LNCaP clone FGC (cell line): ENCODE results near the gene POLR2L.

Source experiments
- DNase-seq: peaks from one replicate; pipeline ENCODE4 v3.0.0-alpha.2; 2011; ENCODE audit warnings: low read depth
- H3K4me3 ChIP-seq: 2 replicates; pipeline ENCODE4 v1.5.1; 2011; ENCODE audit warnings: mild to moderate bottlenecking, low read depth, low read length, control low read depth
- TF ChIP-seq, protein P1 (sequence below): IDR thresholded peaks from 2 replicates; pipeline ENCODE4 v1.5.1; 2012; ENCODE audit warnings: mild to moderate bottlenecking; ENCODE audit not compliant: control insufficient read depth, insufficient read depth; ENCODE audit errors: extremely low read depth

POLR2L gene

DNA sequence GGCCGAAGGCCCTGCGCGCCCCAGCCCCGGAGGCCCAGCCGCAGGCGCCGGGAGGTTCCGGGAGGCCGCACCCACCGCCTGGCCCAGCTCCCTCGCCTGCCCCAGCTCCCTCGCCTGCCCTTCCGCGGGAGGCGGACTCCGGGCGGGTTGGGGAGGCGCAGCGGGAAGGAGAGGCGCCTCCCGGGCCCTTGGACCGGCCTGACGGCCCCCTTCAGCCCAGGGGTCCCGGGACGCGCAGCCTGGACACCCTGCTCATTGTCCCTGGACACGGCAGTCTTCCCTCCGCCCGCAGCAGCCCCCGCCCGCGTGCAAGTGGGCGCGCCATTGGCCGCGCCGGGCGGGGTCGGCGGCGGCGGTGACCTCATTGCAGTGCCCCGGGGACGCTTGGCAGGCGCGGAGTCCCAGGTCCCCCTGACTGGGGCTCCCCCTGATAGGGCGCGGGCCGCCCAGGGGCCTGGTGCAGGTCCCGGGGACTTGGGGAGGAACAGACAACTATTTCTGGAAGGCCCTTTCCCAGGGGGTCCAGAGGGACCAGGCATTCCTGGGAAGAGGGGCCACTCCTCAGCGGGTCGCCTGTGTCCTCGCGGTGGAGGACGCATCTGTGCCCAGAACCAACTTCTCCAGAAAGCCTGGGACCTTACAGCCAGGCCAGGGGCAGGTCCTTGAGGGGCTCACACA, 9.1 kb downstream of the POLR2L start:
- TF ChIP-seq, protein P1, sequence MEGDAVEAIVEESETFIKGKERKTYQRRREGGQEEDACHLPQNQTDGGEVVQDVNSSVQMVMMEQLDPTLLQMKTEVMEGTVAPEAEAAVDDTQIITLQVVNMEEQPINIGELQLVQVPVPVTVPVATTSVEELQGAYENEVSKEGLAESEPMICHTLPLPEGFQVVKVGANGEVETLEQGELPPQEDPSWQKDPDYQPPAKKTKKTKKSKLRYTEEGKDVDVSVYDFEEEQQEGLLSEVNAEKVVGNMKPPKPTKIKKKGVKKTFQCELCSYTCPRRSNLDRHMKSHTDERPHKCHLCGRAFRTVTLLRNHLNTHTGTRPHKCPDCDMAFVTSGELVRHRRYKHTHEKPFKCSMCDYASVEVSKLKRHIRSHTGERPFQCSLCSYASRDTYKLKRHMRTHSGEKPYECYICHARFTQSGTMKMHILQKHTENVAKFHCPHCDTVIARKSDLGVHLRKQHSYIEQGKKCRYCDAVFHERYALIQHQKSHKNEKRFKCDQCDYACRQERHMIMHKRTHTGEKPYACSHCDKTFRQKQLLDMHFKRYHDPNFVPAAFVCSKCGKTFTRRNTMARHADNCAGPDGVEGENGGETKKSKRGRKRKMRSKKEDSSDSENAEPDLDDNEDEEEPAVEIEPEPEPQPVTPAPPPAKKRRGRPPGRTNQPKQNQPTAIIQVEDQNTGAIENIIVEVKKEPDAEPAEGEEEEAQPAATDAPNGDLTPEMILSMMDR, result no peak
- peak overlapping the region; percentile 69 for H3K4me3 ChIP-seq
- DNase-seq, result no peak

DNA sequence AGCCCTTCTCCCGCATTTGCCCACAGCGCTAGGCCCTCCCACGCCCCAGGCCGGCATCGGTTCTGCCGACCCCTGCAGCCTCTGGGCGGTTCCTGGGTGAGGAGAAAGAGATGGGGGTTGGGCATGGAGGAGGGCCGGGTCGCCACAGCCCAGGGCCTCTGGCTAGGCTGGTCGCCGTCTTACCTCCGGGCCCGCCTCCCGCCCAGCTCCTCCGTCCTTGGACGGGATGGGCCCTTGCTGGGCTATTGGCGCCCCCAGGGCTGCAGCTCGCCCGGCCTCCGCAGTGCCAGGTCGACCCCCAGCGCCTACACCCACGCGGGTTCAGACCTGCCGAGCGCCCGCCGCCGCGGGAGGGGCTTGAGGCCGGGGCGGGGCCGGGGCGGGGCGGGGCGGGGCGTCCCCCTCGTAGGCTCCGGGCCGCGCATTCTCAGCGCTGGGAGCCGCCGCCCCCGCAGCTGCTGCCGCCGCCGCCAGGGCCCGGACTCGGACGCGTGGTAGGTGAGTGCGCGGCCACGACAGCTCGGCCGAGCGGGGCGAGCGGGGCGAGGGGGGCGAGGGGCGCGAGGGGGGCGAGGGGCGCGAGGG, 9.7 kb downstream of the POLR2L start, which contains the start of gene CD151:
CD151 (plus strand) TSS at position 424 of the 585 bp plus-strand sequence. CDS start 3,118 bp downstream, outside the sequence.
- TF ChIP-seq, protein P1, result no peak
- no peak for DNase-seq
- H3K4me3 ChIP-seq, result peak within 1 kb of the TSS; percentile 69

DNA sequence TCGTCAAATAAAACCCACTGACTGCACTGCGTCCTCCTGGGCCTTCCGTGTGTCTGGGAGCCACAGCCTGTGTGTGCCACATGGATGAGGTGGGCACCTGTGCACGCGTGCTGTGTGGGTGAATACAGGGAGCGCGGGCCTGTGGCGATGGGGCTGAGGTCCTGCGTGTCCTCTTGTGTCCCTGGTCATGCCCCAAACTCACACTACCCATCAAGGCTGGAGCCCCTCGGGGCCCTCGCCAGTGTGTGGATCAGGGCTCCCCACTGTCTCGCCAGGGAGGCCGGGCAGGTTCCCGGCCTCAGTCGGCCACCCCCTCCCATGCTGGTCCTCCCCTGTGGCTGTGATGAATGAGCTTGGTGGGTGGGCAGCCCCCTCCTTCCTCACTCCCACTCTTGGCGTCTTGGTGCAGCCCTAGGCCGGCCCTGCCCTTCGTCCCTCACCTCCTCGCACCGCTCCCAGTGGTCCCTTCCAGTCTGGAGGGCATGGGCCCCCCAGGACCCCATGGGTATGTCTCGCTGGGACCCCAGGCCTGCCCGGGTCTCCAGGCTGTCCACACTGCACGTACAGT, 10.3 kb downstream of the POLR2L start:
- TF ChIP-seq, protein P1, result no peak
- H3K4me3 ChIP-seq, result peak overlapping the region; percentile 69
- DNase-seq, result no peak

DNA sequence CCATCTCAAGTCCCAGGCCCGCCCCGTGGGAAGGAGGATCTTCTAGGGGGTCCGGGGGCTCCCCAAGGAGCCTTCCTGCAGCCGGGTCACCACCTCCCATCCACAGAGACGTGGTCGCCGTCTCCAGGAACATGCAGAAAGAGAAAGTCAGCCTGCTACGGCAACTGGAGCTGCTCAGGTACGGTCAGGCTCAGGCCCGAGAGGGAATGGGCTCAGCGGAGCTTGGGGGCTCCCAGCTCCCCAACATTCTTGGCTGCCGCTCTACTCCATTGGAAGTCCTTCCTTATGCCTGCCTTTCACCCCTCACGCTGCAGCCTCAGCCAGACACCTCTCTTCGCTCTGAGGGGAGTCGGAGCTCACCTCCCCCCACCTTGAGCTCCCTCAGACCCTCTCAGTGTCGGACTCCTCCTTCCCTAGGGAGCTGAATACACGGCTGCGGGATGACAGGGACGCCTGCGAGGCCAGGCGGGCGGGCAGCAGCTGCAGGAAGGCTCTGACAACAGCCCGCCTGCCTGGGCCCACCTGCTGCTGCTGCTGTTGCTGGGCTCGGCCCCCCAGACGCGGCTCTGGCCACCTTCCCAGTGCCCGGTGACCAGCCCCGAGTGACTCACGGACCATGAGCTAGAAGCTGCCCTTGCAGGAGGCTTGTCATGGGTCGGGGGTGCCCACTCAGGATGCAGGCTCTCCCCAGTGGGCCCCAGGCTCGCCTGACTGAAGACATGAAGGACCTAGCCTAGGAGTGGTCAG, 11.0 kb downstream of the POLR2L start:
- no peak for DNase-seq
- peak overlapping the region; percentile 69 for H3K4me3 ChIP-seq
- TF ChIP-seq, protein P1, result no peak

DNA sequence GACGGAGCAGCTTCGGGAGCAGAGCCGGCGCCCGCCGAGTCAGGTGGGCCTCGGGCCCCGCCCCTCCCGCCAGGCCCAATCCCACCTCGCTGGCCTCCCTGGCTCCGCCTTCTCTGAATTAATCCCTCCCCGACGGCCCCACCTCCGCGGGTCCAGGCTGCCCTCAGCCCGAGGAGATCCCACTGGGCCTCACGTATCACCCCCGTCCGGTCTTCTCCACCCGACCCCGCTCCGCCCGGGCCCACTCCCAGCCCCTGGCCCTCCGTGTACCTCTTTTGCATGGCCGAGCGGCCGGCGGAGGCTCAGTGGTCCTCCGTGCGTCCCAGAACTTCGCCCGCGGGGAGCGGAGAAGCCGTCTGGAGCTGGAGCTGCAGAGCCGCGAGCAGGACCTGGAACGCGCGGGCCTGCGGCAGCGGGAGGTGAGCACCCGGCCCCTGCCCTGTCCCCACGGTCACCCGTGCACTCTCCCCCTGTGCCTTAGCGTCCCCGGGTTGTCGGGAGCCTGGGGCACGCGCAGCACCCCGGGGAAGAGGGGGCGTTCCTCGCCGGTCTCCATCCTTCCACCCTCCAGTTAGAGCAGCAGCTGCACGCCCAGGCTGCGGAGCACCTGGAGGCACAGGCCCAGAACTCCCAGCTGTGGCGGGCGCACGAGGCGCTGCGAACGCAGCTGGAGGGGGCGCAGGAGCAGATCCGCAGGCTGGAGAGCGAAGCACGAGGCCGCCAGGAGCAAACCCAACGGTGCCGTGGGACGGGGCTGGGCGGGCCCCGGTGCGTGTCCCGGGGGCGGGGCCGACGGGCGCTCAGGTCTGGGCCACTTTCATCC, 11.8 kb downstream of the POLR2L start:
- TF ChIP-seq, protein P1, result no peak
- no peak overlapping the region for H3K4me3 ChIP-seq
- DNase-seq, result no peak

DNA sequence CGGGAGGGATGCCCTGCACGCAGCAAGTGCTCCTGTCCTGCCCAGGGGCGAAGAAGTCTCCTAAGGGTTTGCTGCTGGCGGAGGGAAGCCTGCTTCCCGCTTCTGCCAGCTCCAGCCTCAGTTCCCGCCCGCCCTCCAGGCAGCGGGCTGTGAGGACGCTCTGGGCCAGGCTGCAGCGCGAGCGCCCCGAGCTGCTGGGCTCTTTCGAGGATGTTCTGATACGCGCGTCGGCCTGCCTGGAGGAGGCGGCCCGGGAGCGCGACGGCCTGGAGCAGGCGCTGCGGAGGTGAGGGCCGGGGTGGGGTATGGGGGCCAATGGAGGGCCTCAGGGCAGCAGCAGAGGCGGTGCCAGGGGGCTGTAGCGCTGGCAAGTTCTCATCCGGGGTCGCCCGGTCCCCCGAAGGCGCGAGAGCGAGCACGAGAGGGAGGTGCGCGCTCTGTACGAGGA, 12.5 kb downstream of the POLR2L start:
- no peak for DNase-seq
- H3K4me3 ChIP-seq, result no peak overlapping the region
- TF ChIP-seq, protein P1, result no peak
